Muscle layer of duodenum (tissue), 2 donors: ENCODE results near the gene KIF11.

Source experiments
- H3K27ac ChIP-seq: one replicate; pipeline ENCODE4 v1.7.0; 2013; ENCODE audit warnings: mild to moderate bottlenecking, low read length
- H3K27me3 ChIP-seq: one replicate; pipeline ENCODE4 v1.7.0; 2013; ENCODE audit warnings: low read depth, mild to moderate bottlenecking, control low read depth, low read length
- H3K36me3 ChIP-seq, 2 donors: one replicate each; pipeline ENCODE4 v1.7.0; 2013; ENCODE audit warnings: low read length in 2 of 2, control low read depth in 1 of 2, mild to moderate bottlenecking in 1 of 2; ENCODE audit not compliant: insufficient read depth in 2 of 2, control insufficient read depth in 1 of 2
- H3K4me1 ChIP-seq, 2 donors: one replicate each; pipeline ENCODE4 v1.7.0; 2013; ENCODE audit warnings: low read length in 2 of 2, mild to moderate bottlenecking in 2 of 2, control low read depth in 1 of 2, moderate library complexity in 1 of 2; ENCODE audit not compliant: insufficient read depth in 2 of 2, control insufficient read depth in 1 of 2
- H3K4me3 ChIP-seq, 2 donors: one replicate each; pipeline ENCODE4 v1.7.0; 2013; ENCODE audit warnings: low read length in 2 of 2, low read depth in 1 of 2, mild to moderate bottlenecking in 1 of 2
- H3K9me3 ChIP-seq, 2 donors: one replicate each; pipeline ENCODE4 v1.7.0; 2013; ENCODE audit warnings: low read length in 2 of 2, control low read depth in 1 of 2, mild to moderate bottlenecking in 1 of 2; ENCODE audit not compliant: control insufficient read depth in 1 of 2
- donor health status: healthy.

The KIF11 gene

DNA sequence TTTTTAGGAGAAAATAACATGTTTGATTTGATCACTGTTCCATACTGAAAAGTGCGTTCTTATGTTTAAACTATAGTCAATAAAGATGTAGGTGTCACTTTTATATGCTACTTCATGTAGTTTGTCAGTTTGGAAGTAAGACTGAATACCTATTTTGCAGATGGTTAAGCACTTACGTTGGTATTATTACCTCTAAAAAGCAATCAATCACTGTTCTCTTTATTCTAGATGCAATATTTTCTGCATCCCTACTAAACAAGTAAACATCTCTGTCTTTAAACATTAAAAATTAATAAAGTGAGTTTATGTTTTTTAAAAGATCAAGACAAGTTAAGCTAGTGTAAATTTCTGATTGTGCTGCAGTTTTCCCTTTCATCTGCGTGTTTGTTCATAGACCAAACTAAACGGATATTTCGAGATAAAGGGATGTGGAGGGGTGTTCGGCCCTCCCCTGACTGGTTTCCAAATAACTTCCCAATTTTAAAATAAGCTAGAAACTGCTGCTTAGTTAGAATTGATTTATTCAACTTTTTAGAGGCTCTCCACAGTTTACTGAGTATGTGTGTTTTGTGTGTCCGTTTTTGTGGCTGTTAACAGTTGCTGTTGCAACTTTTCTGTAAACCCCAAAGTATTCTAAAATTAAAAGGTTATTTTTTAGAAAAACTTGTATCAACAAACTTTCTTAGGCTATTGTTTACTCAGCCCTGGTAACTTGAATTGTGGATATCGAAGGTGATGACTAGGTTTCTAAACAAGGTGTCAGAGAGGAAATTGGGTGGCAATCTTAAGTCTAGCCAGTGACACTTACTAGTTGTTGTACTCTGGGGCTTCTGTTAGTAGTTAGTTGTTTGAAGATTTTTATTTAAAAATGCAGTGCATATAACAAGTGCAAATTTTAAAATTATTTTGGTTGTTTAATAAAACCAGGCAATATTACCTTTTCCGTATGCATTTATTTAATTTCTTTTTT, 974 bp downstream of the KIF11 start:
- Histone ChIP-seq H3K27me3 (no peaks in the 10 kb centered on the region), H3K9me3 (no peaks in the 10 kb centered on the region), H3K4me1 (peaks cover 3 to 8% of the 10 kb centered on the region in 2 donors), H3K4me3 (peak overlapping the region; percentile 95 to 99), H3K36me3 (no peaks in the 10 kb centered on the region), H3K27ac (no peak overlapping the region)

GRCh38 chr10:92595505-92595904, 2.6 kb downstream of the KIF11 start:
- no peaks in the 10 kb centered on the region for H3K27me3 ChIP-seq
- H3K36me3 ChIP-seq = no peaks in the 10 kb centered on the region
- H3K27ac ChIP-seq = no peak overlapping the region
- H3K4me3 ChIP-seq = no peak overlapping the region
- H3K4me1 ChIP-seq = peaks cover 3 to 8% of the 10 kb centered on the region in 2 donors
- H3K9me3 ChIP-seq = no peaks in the 10 kb centered on the region

DNA sequence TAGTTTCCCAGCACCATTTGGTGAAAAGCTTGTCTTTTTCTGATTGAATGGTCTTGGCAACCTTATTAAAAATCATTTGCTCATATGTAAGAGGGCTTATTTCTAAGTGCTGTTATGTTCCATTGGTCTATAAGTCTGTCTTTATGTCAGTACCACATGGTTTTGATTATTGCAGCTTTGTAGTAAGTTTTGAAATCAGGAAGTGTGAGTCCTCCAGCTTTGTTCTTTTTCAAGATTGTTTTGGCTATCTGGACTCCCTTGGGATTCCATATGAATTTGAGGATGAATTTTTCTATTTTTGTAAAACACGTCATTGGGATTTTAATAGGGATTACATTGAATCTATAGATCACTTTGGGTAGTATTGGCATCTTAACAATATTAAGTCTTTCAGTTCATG, 5.4 kb downstream of the KIF11 start:
- no peaks in the 10 kb centered on the region for H3K9me3 ChIP-seq
- no peak overlapping the region for H3K27ac ChIP-seq
- H3K36me3 ChIP-seq = no peaks in the 10 kb centered on the region
- H3K4me3 ChIP-seq = no peak overlapping the region
- peaks cover 0 to 4% of the 10 kb centered on the region in 2 donors for H3K4me1 ChIP-seq
- no peaks in the 10 kb centered on the region for H3K27me3 ChIP-seq

DNA sequence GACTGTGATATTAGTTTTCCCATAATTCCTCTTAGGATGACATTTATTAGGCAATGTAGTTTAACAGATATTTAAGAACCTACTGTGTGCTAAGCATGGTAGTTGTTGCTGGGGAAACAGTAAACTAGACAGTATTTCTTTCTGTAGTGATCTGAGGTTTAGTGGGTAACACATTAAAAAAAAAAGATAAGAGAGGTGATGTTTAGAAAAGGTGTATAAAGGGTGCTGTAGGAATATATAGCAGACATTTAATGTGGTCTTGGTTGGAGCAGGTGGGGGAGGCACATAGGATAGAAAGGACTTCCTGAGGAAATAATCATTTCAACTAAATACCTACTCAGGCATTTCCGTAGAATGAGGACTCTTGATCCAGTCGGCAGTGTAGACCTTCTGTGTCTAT, 11.9 kb downstream of the KIF11 start:
- H3K9me3 ChIP-seq = no peaks in the 10 kb centered on the region
- H3K27me3 ChIP-seq = no peaks in the 10 kb centered on the region
- no peaks in the 10 kb centered on the region for H3K4me1 ChIP-seq
- no peaks in the 10 kb centered on the region for H3K36me3 ChIP-seq
- H3K27ac ChIP-seq = no peak overlapping the region
- no peak overlapping the region for H3K4me3 ChIP-seq

- H3K27me3 ChIP-seq = no peaks in the 10 kb centered on the region
- no peak overlapping the region for H3K4me3 ChIP-seq
- H3K36me3 ChIP-seq = no peaks in the 10 kb centered on the region
- H3K27ac ChIP-seq = no peak overlapping the region
- no peaks in the 10 kb centered on the region for H3K9me3 ChIP-seq
- no peaks in the 10 kb centered on the region for H3K4me1 ChIP-seq
Measured at GRCh38 chr10:92615515-92615914, 22.6 kb downstream of the KIF11 start.

DNA sequence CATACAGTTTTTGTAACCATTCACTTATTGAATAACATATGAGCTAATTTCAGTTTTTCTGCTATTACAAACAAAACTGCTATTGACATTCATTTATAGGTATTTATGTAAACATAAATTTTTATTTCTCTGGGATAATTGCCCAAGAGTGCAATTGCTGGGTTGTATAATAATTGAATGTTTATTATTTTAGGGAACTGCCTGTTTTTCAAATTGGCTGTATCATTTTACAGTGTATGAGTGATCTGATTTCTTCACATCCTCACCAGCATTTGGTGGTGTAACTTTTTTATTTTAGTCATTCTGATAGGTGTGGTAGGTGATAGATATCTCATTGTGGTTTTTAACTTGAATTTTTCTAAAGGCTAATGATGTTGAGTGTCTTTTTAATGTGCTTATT, 26.4 kb downstream of the KIF11 start:
- no peak overlapping the region for H3K27ac ChIP-seq
- no peaks in the 10 kb centered on the region for H3K36me3 ChIP-seq
- H3K9me3 ChIP-seq = no peaks in the 10 kb centered on the region
- no peak overlapping the region for H3K4me3 ChIP-seq
- H3K27me3 ChIP-seq = no peaks in the 10 kb centered on the region
- no peaks in the 10 kb centered on the region for H3K4me1 ChIP-seq

DNA sequence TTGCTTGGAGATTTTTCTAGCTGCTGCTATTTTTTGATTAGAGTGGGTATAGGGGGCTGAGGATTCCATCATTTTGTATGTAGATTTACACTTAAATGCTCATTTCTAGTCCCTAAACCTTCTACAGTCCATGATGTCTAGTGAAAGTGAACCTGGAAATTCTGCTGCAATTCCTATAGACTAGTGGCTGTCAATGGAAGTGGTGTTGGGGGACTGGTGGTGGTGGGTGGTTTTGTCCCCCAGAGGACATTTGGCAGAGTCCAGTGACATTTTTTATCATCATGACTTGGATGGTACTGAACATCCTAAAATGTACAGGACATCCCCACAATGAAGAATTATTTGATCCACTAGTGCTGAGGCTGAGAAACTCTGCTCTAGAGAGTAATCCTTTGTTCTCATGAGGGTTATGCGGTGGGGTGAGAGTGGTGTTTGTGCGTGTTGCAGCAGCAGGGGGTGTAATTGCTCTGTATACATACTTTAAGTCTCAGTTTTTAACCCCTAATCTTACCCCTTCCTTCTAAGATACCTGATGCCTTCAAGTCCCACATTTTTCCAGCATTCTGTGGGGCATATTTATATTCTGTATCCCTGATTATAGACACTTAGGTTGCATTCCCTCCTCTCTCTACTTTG, 35.0 kb downstream of the KIF11 start:
- Histone ChIP-seq H3K4me3 (no peak overlapping the region), H3K9me3 (no peaks in the 10 kb centered on the region), H3K27ac (no peak overlapping the region), H3K36me3 (no peaks in the 10 kb centered on the region), H3K27me3 (no peaks in the 10 kb centered on the region), H3K4me1 (no peaks in the 10 kb centered on the region)

DNA sequence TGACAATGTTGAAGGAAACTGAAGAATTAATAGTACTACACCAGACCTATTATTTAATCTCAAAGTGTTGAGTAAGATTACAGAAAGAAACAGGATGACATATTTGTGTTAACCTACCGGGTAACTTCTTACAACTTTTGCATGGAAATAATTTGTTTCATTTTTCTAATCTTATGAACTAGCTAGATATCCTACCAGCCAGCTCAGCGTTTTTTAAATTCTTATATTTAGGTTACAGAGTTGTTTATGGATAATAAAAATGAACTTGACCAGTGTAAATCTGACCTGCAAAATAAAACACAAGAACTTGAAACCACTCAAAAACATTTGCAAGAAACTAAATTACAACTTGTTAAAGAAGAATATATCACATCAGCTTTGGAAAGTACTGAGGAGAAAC, 37.0 kb downstream of the KIF11 start:
- H3K36me3 ChIP-seq = no peaks in the 10 kb centered on the region
- H3K9me3 ChIP-seq = no peaks in the 10 kb centered on the region
- no peak overlapping the region for H3K4me3 ChIP-seq
- no peaks in the 10 kb centered on the region for H3K27me3 ChIP-seq
- H3K27ac ChIP-seq = no peak overlapping the region
- H3K4me1 ChIP-seq = no peaks in the 10 kb centered on the region

DNA sequence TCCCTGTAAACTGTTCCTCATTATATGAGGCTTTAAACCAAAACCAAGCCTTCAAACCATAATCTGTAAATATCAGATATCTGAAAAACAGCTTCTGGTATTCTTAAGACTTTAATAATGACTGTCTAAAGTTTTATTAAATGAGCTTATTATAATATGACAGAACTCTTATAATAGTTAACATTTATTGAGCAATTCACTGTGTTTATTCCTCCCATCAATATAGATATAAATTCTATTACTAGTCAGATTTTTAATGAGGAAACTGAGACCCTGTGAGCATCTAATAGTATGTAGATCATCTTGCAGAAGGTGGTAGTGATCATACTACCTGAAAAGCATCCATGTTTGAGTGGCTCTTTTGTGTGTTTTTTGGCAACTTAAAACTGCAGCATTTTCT, 45.1 kb downstream of the KIF11 start:
- no peaks in the 10 kb centered on the region for H3K9me3 ChIP-seq
- no peaks in the 10 kb centered on the region for H3K27me3 ChIP-seq
- H3K36me3 ChIP-seq = no peaks in the 10 kb centered on the region
- H3K4me1 ChIP-seq = no peaks in the 10 kb centered on the region
- H3K4me3 ChIP-seq = no peak overlapping the region
- no peak overlapping the region for H3K27ac ChIP-seq

- Histone ChIP-seq H3K27ac (no peak overlapping the region), H3K9me3 (no peaks in the 10 kb centered on the region), H3K4me1 (no peaks in the 10 kb centered on the region), H3K36me3 (no peaks in the 10 kb centered on the region), H3K4me3 (no peak overlapping the region), H3K27me3 (no peaks in the 10 kb centered on the region)
Measured at GRCh38 chr10:92640107-92640506, 47.2 kb downstream of the KIF11 start.

DNA sequence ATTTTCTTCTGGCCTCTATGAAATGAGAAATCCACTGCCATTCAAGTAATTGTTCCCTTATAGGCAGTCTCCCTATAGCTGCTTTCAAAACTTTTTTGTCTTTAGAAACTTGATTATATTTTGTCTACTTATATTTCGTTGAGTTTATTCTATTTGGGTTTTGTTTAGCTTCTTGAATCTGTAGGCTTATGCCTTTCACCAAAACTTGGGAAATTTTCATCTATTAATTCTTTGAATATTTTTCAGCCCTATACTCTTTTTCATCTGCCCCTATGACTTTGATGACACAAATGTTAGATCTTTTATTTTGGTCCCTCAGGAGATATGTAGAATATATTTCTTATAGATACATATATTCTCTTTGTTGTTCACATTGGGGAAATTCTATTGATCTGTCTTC, 48.6 kb downstream of the KIF11 start:
- Histone ChIP-seq H3K36me3 (no peaks in the 10 kb centered on the region), H3K27ac (no peak overlapping the region), H3K4me3 (no peak overlapping the region), H3K9me3 (no peaks in the 10 kb centered on the region), H3K27me3 (no peaks in the 10 kb centered on the region), H3K4me1 (no peaks in the 10 kb centered on the region)
